Activated B cell treated with CpG ODN at 0.5 μM for 24 hours (primary cell): Measurements from ENCODE around the gene RHOBTB3. TPM values are rescaled to one million over a fixed set of nuclear protein-coding genes. Genes with fewer than 3 reads are reported as not detected.

Experiments
- ATAC-seq: fragments of 200-7000 bp; cut with Tn5 transposase; one replicate; pipeline ENCODE4 v1.10.0; 2021; ENCODE audit warnings: low read depth, mild to moderate bottlenecking, moderate library complexity
- CTCF ChIA-PET: fragments of 350-600 bp; sonication (Branson Sonifier 250); formaldehyde crosslinking; loops from one replicate; lab custom pipeline; 2021; ENCODE audit warnings: antibody characterized with exemption; lab: Charles Lee
- POLR2A ChIA-PET: fragments of 350-600 bp; sonication (Branson Sonifier 250); formaldehyde crosslinking; loops from one replicate; lab custom pipeline; 2021; ENCODE audit warnings: antibody characterized with exemption; lab: Charles Lee
- DNase-seq: peaks from one replicate; pipeline ENCODE4 v3.0.0; 2022
- H3K27ac Mint-ChIP-seq: one replicate; pipeline ENCODE4 v1.8.0; 2020; ENCODE audit warnings: mixed read lengths
- H3K27me3 Mint-ChIP-seq: one replicate; pipeline ENCODE4 v1.8.0; 2021; ENCODE audit warnings: mixed read lengths
- H3K36me3 Mint-ChIP-seq: one replicate; pipeline ENCODE4 v1.8.0; 2021; ENCODE audit warnings: low read depth, mixed read lengths
- H3K4me1 Mint-ChIP-seq: one replicate; pipeline ENCODE4 v1.8.0; 2021; ENCODE audit warnings: mixed read lengths
- H3K4me3 Mint-ChIP-seq: one replicate; pipeline ENCODE4 v1.8.0; 2020; ENCODE audit warnings: mild to moderate bottlenecking, mixed read lengths
- H3K9me3 Mint-ChIP-seq: one replicate; pipeline ENCODE4 v1.8.0; 2020; ENCODE audit warnings: mixed read lengths
- CTCF ChIP-seq: fragments of 200-600 bp; IDR thresholded peaks from one replicate; pipeline ENCODE4 v1.8.0; 2022; ENCODE audit warnings: antibody characterized with exemption, mild to moderate bottlenecking
- intact Hi-C: fragments of 100-400 bp; cut with micrococcal nuclease; formaldehyde crosslinking; loops from one replicate; pipeline ENCODE4 v1.15.1; 2024
- total RNA-seq: library from RNA; stranded (reverse); gene quantifications from 2 replicates; pipeline ENCODE4 v1.2.3, GENCODE V29; 2022

RHOBTB3 gene
- total RNA-seq, 1 donor from 2014 or later: 3.3 TPM

GRCh38 chr5:95803271-95804148 lies 72.4 kb downstream of the RHOBTB3 start:
- POLR2A ChIA-PET: interaction anchor here (1.0 to 8.8 kb wide), 3 partner anchors 14 to 32 kb away, joined by 3 to 203 read pairs (median 6); partner anchors contain the start of gene GLRX
- intact Hi-C loops: loop anchor here (10.0 kb wide), 1 partner anchor 249 kb away; the partner anchor contains the start of genes ARSK and SKIC3

GRCh38 chr5:95804736-95805539 lies 73.8 kb downstream of the RHOBTB3 start:
- H3K4me1 Mint-ChIP-seq: peaks cover 27% of the 10 kb centered on the region
- no peaks in the 10 kb centered on the region for H3K9me3 Mint-ChIP-seq
- DNase-seq (no peak), ATAC-seq (no peak)
- intact Hi-C loops: loop anchor here (5.0 to 10.0 kb wide), 2 partner anchors 157 to 250 kb away; partner anchors contain the start of genes ARSK, ELL2 and SKIC3
- CTCF ChIA-PET: interaction anchor here (1.1 to 4.3 kb wide), 2 partner anchors 14 to 24 kb away, joined by 3 to 12 read pairs; no protein-coding TSS in a partner anchor
- no peak for TF ChIP-seq CTCF
- POLR2A ChIA-PET: interaction anchor here (0.6 to 8.8 kb wide), 4 partner anchors 14 to 30 kb away, joined by 3 to 203 read pairs (median 6); partner anchors contain the start of gene GLRX
- no peaks in the 10 kb centered on the region for H3K27me3 Mint-ChIP-seq
- H3K4me3 Mint-ChIP-seq: no peak overlapping the region
- H3K27ac Mint-ChIP-seq: no peak overlapping the region
- peaks cover 4% of the 10 kb centered on the region for H3K36me3 Mint-ChIP-seq

More at GRCh38 chr5:95803271-95804148, 72.4 kb downstream of the RHOBTB3 start:
- DNase-seq (no peak), ATAC-seq (no peak)
- Mint-ChIP-seq H3K36me3 (peaks cover 4% of the 10 kb centered on the region), H3K27ac (no peak overlapping the region), H3K4me3 (no peak overlapping the region), H3K9me3 (no peaks in the 10 kb centered on the region), H3K27me3 (no peaks in the 10 kb centered on the region), H3K4me1 (peaks cover 12% of the 10 kb centered on the region)
- CTCF ChIA-PET: interaction anchor here (1.1 to 4.3 kb wide), 2 partner anchors 15 to 22 kb away, joined by 3 to 12 read pairs; no protein-coding TSS in a partner anchor
- TF ChIP-seq CTCF: no peak

GRCh38 chr5:95806687-95807086 lies 75.6 kb downstream of the RHOBTB3 start:
- no peak for TF ChIP-seq CTCF
- DNase-seq (no peak), ATAC-seq (no peak)
- H3K9me3 Mint-ChIP-seq: no peaks in the 10 kb centered on the region
- H3K27ac Mint-ChIP-seq: no peak overlapping the region
- intact Hi-C loops: loop anchor here (5.0 to 10.0 kb wide), 2 partner anchors 156 to 252 kb away; partner anchors contain the start of genes ARSK, ELL2 and SKIC3
- no peak overlapping the region for H3K4me3 Mint-ChIP-seq
- CTCF ChIA-PET: interaction anchor here (1.4 to 5.3 kb wide), 2 partner anchors 25 to 162 kb away, joined by 4 to 63 read pairs; no protein-coding TSS in a partner anchor
- POLR2A ChIA-PET: interaction anchor here (8.8 kb wide), 1 partner anchor 14 kb away, joined by 203 read pairs; the partner anchor contains the start of gene GLRX
- no peaks in the 10 kb centered on the region for H3K27me3 Mint-ChIP-seq
- peaks cover 7% of the 10 kb centered on the region for H3K36me3 Mint-ChIP-seq
- H3K4me1 Mint-ChIP-seq: peaks cover 44% of the 10 kb centered on the region

GRCh38 chr5:95808013-95808685 lies 77.0 kb downstream of the RHOBTB3 start:
- POLR2A ChIA-PET: interaction anchor here (0.6 to 8.8 kb wide), 14 partner anchors 13 to 1067 kb away, joined by 3 to 203 read pairs (median 6); partner anchors contain the start of genes ELL2, GLRX, RFESD and RHOBTB3
- DNase-seq (no peak), ATAC-seq (peak; percentile 1)
- H3K4me3 Mint-ChIP-seq: peak overlapping the region; percentile 77
- peaks cover 20% of the 10 kb centered on the region for H3K36me3 Mint-ChIP-seq
- H3K27me3 Mint-ChIP-seq: no peaks in the 10 kb centered on the region
- no peak for TF ChIP-seq CTCF
- intact Hi-C loops: loop anchor here (1.0 to 10.0 kb wide), 9 partner anchors 14 to 855 kb away; partner anchors contain the start of genes ARSK, CAST, ELL2 and GLRX
- peak overlapping the region; percentile 95 for H3K27ac Mint-ChIP-seq
- peaks cover 53% of the 10 kb centered on the region for H3K4me1 Mint-ChIP-seq
- CTCF ChIA-PET: interaction anchor here (1.1 to 5.3 kb wide), 11 partner anchors 10 to 163 kb away, joined by 3 to 63 read pairs (median 6); partner anchors contain the start of gene GLRX
- H3K9me3 Mint-ChIP-seq: no peaks in the 10 kb centered on the region
